Measurements from ENCODE around the gene CAPN6.

CAPN6 gene

GRCh38 chrX:111199505-111199904 is 70.8 kb downstream of the CAPN6 start:
- DNase-seq = no peak
